Endothelial cell of umbilical vein (primary cell): ENCODE data around the gene SPTLC3. TPM values are rescaled to one million over a fixed set of nuclear protein-coding genes. Genes with fewer than 3 reads are reported as not detected.

ENCODE experiments used
- BruUV-seq: library from RNA; stranded (reverse); fragments of 400-500 nt; replicated peaks from 2 replicates; lab custom pipeline; 2021; lab: Mats Ljungman, UMichigan
- CTCF ChIA-PET: fragments of 300-600, 350-600 bp; sonication (Branson Sonifier 250); formaldehyde crosslinking; loops from one replicate; lab custom pipeline; 2021; ENCODE audit warnings: antibody characterized with exemption, inconsistent platforms; lab: Charles Lee
- POLR2A ChIA-PET: fragments of 300-600, 350-600 bp; sonication (Branson Sonifier 250); formaldehyde crosslinking; loops from one replicate; lab custom pipeline; 2021; ENCODE audit warnings: antibody characterized with exemption, inconsistent platforms; lab: Charles Lee
- DNase-seq: peaks from one replicate; pipeline ENCODE4 v3.0.0-alpha.2; 2011; ENCODE audit warnings: low read depth, low spot score
- FAIRE-seq: peaks from 2 replicates; lab custom pipeline; 2011; peaks lifted over from hg19 to GRCh38; lab: Jason Lieb, UNC
- H2AFZ ChIP-seq: 2 replicates; pipeline ENCODE4 v1.6.0; 2012; ENCODE audit warnings: low read depth, low read length, control low read depth, inconsistent platforms
- H3K27ac ChIP-seq: 2 replicates; pipeline ENCODE4 v1.5.1; 2011; ENCODE audit warnings: low read depth, mild to moderate bottlenecking, control low read depth, low read length, moderate library complexity; ENCODE audit not compliant: insufficient read depth
- H3K27me3 ChIP-seq, 2 experiments: 2 replicates each; pipeline versions ENCODE4 v1.6.0 to v1.6.1; 2011; ENCODE audit warnings: low read length in 2 of 2, mixed read lengths in 1 of 2; ENCODE audit not compliant: control insufficient read depth in 2 of 2, insufficient read depth in 2 of 2
- H3K36me3 ChIP-seq, 2 experiments: 2 replicates in 1 of 2; 3 replicates in 1 of 2; pipeline ENCODE4 v1.5.1; 2011; ENCODE audit warnings: low read length in 2 of 2, mild to moderate bottlenecking in 1 of 2, moderate library complexity in 1 of 2; ENCODE audit not compliant: control insufficient read depth in 2 of 2, insufficient read depth in 2 of 2; ENCODE audit errors: extremely low read depth in 1 of 2
- H3K4me1 ChIP-seq: 3 replicates; pipeline ENCODE4 v1.5.1; 2011; ENCODE audit warnings: mild to moderate bottlenecking, low read length; ENCODE audit not compliant: control insufficient read depth, insufficient read depth; ENCODE audit errors: extremely low read depth
- H3K4me2 ChIP-seq: 2 replicates; pipeline ENCODE4 v1.6.1; 2011; ENCODE audit warnings: low read length, control low read depth, mixed read lengths; ENCODE audit not compliant: insufficient read depth
- H3K4me3 ChIP-seq, 3 experiments: fragments of 200-600 bp in 1 of 3; sonication (generic), shearing (Covaris generic) in 1 of 3; replicated peaks in 1 of 3; 2 replicates each; pipeline ENCODE4 v1.5.1; 2011 to 2016; ENCODE audit warnings: control low read depth in 3 of 3, low read length in 3 of 3, mild to moderate bottlenecking in 2 of 3, inconsistent platforms in 1 of 3, low read depth in 1 of 3, moderate library complexity in 1 of 3; ENCODE audit not compliant: insufficient read depth in 1 of 3
- H3K79me2 ChIP-seq: 2 replicates; pipeline ENCODE4 v1.6.0; 2012; ENCODE audit warnings: low read length, inconsistent platforms; ENCODE audit not compliant: control insufficient read depth, insufficient read depth
- H3K9ac ChIP-seq: replicated peaks from 2 replicates; pipeline ENCODE3; 2011; ENCODE audit warnings: low read length, control low read depth; ENCODE audit not compliant: insufficient read depth; ENCODE audit errors: extremely low read depth
- H3K9me1 ChIP-seq: replicated peaks from 3 replicates; pipeline ENCODE4 v1.6.0; 2011; ENCODE audit warnings: mild to moderate bottlenecking, low read length; ENCODE audit not compliant: control insufficient read depth, insufficient read depth; ENCODE audit errors: extremely low read depth
- H3K9me3 ChIP-seq: replicated peaks from 2 replicates; pipeline ENCODE4 v1.5.1; 2012; ENCODE audit warnings: low read length, inconsistent platforms; ENCODE audit not compliant: control insufficient read depth, insufficient read depth
- H4K20me1 ChIP-seq: replicated peaks from 2 replicates; pipeline ENCODE3; 2011; ENCODE audit warnings: mild to moderate bottlenecking, low read length; ENCODE audit not compliant: control insufficient read depth, insufficient read depth; ENCODE audit errors: extremely low read depth
- CTCF ChIP-seq, 2 donors: IDR thresholded peaks; 1 replicate in 1 of 2; 2 replicates in 1 of 2; pipeline ENCODE4 v1.5.1; 2011; ENCODE audit warnings: low read length in 2 of 2, mild to moderate bottlenecking in 2 of 2, moderate library complexity in 2 of 2, control low read depth in 1 of 2, inconsistent platforms in 1 of 2, low read depth in 1 of 2; ENCODE audit not compliant: insufficient read depth in 1 of 2; ENCODE audit errors: extremely low read depth in 1 of 2
- EZH2 ChIP-seq: IDR thresholded peaks from 2 replicates; pipeline ENCODE4 v1.6.1; 2012; ENCODE audit warnings: borderline replicate concordance, low read depth, mild to moderate bottlenecking, moderate library complexity, low read length, inconsistent platforms; ENCODE audit not compliant: severe bottlenecking
- FOS ChIP-seq: IDR thresholded peaks from 2 replicates; pipeline ENCODE4 v1.6.1; 2011; ENCODE audit warnings: mild to moderate bottlenecking, low read length, moderate library complexity, borderline replicate concordance; ENCODE audit not compliant: insufficient read depth
- GATA2 ChIP-seq: IDR thresholded peaks from 2 replicates; pipeline ENCODE4 v1.7.0; 2011; ENCODE audit warnings: low read depth, mild to moderate bottlenecking, moderate library complexity, mixed read lengths, low read length; ENCODE audit not compliant: insufficient read length, insufficient read depth
- JUN ChIP-seq: IDR thresholded peaks from 2 replicates; pipeline ENCODE4 v1.6.1; 2011; ENCODE audit warnings: borderline replicate concordance, low read depth; ENCODE audit not compliant: insufficient read length, insufficient read depth
- MYC ChIP-seq: IDR thresholded peaks from one replicate; pipeline ENCODE4 v1.6.1; 2011; ENCODE audit warnings: mild to moderate bottlenecking, low read depth, low read length
- POLR2A ChIP-seq: IDR thresholded peaks from 2 replicates; pipeline ENCODE4 v1.6.1; 2012; ENCODE audit warnings: low read depth, mild to moderate bottlenecking, control low read depth, low read length
- POLR2AphosphoS5 ChIP-seq: IDR thresholded peaks from 2 replicates; pipeline ENCODE4 v1.6.1; 2012; ENCODE audit warnings: low read depth, mild to moderate bottlenecking, control low read depth, low read length, moderate library complexity; ENCODE audit not compliant: insufficient read depth
- dilution Hi-C: fragments of 300-500 bp; cut with MboI; formaldehyde crosslinking; loops from one replicate; pipeline ENCODE4 v1.15.0; 2019; ENCODE audit warnings: low sequenced_read_pairs; ENCODE audit not compliant: extremely low pct_ligation_motif_present
- intact Hi-C: fragments of 100-400 bp; cut with micrococcal nuclease; formaldehyde crosslinking; loops from one replicate; pipeline ENCODE4 v1.10.0; 2022
- polyA plus RNA-seq, 4 experiments: library from polyadenylated mRNA; depleted of rRNA in 3 of 4; stranded (reverse) in 3 of 4; unstranded in 1 of 4; fragments of >200 nt; gene quantifications; 2 replicates each; pipeline versions ENCODE4 v1.2.1 to v1.2.3, GENCODE V29; 2011 to 2012; ENCODE audit warnings: missing spikeins in 1 of 4
- total RNA-seq: library from RNA; stranded (reverse); gene quantifications from 2 replicates; pipeline ENCODE4 v1.2.3, GENCODE V29; 2021
- TF ChIP-seq, protein P1 (sequence below): IDR thresholded peaks from 2 replicates; pipeline ENCODE4 v1.6.1; 2011; ENCODE audit not compliant: insufficient read depth, insufficient read length

SPTLC3 gene
- total and polyA plus RNA-seq, 2 donors (not counting 3 experiments of a cell fraction or from before 2014, with no cell fraction given): 0.29 to 0.35 TPM

DNA sequence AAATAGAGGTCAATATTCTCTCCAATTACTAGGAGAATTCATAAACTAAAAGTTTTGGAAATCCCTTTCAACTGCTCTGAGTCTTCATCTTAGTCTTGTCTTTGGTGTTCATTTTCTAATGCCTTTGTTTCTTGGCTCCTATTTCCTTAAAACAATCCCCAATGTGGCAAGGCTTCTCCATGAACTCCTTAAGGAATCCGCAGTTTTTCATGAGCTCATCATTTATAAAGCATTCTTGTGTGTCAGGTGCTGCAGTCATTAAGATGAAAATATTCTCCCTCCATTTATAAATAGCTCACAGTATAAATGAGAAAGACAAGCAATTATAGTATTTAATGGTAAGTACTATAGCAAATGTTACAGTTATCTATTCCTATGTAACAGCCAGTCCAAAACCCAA is 4.6 kb downstream of the SPTLC3 start:
- Histone ChIP-seq H2AFZ (no peak overlapping the region), H3K9ac (no peak overlapping the region), H3K4me1 (no peaks in the 10 kb centered on the region), H3K4me3 (no peak overlapping the region), H3K79me2 (no peaks in the 10 kb centered on the region), H3K27ac (no peak overlapping the region), H3K36me3 (no peaks in the 10 kb centered on the region), H3K4me2 (no peak overlapping the region), H3K9me1 (no peaks in the 10 kb centered on the region), H3K9me3 (no peaks in the 10 kb centered on the region), H3K27me3 (peaks cover 3 to 6% of the 10 kb centered on the region in 2 experiments), H4K20me1 (no peaks in the 10 kb centered on the region)
- FAIRE-seq (no peak), DNase-seq (no peak)
- no peak for TF ChIP-seq MYC
- TF ChIP-seq POLR2AphosphoS5: no peak
- TF ChIP-seq GATA2: no peak
- TF ChIP-seq POLR2A: no peak
- TF ChIP-seq EZH2: no peak
- TF ChIP-seq FOS: no peak
- TF ChIP-seq, protein P1, sequence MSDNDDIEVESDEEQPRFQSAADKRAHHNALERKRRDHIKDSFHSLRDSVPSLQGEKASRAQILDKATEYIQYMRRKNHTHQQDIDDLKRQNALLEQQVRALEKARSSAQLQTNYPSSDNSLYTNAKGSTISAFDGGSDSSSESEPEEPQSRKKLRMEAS: no peak
- no peak for TF ChIP-seq JUN
- TF ChIP-seq CTCF (IDR thresholded peaks at IDR 0.05; ENCODE audit: extremely low read depth in 1 of 2, insufficient read depth in 1 of 2, low read depth in 1 of 2, low read length in 2 of 2): no peak
- CTCF ChIA-PET: no interaction called here
- POLR2A ChIA-PET: no interaction called here
- intact Hi-C loops: no loop called here
- dilution Hi-C loops: no loop called here
- no TSS peak for BruUV-seq
